Activated CD4-positive, alpha-beta T cell treated with anti-CD3 and anti-CD28 coated beads, Interleukin-2, amount 50 U/mL, for 16 hours (primary cell): Measurements from ENCODE around the gene ROR1.

Source experiments
- DNase-seq: peaks from one replicate; pipeline ENCODE4 v3.0.0-alpha.2; 2020

Gene ROR1

GRCh38 chr1:64162804-64163203 is 389.0 kb downstream of the ROR1 start:
- no peak for DNase-seq

GRCh38 chr1:64163431-64163830 is 389.6 kb downstream of the ROR1 start:
- DNase-seq = no peak

- no peak for DNase-seq
Observed at GRCh38 chr1:64163970-64164369, 390.2 kb downstream of the ROR1 start.

- DNase-seq = no peak
Observed at GRCh38 chr1:64166629-64167028, 392.8 kb downstream of the ROR1 start.

- no peak for DNase-seq
Observed at GRCh38 chr1:64167176-64167575, 393.4 kb downstream of the ROR1 start.

GRCh38 chr1:64171246-64171645 is 397.4 kb downstream of the ROR1 start:
- DNase-seq = no peak

GRCh38 chr1:64171797-64172281 is 398.0 kb downstream of the ROR1 start:
- DNase-seq = peak; percentile 22

GRCh38 chr1:64172458-64172983 is 398.7 kb downstream of the ROR1 start:
- no peak for DNase-seq

- no peak for DNase-seq
Observed at GRCh38 chr1:64173336-64173940, 399.6 kb downstream of the ROR1 start.

- DNase-seq = no peak
Observed at GRCh38 chr1:64175639-64176038, 401.8 kb downstream of the ROR1 start.

- DNase-seq = no peak
Observed at GRCh38 chr1:64176659-64177058, 402.8 kb downstream of the ROR1 start.

- no peak for DNase-seq
Observed at GRCh38 chr1:64179588-64179987, 405.8 kb downstream of the ROR1 start.

GRCh38 chr1:64182207-64182606 is 408.4 kb downstream of the ROR1 start:
- no peak for DNase-seq

- DNase-seq = no peak
Observed at GRCh38 chr1:64183395-64184002, 409.7 kb downstream of the ROR1 start.

GRCh38 chr1:64184003-64184440 is 410.2 kb downstream of the ROR1 start:
- DNase-seq = no peak

GRCh38 chr1:64186138-64186897 is 412.5 kb downstream of the ROR1 start:
- DNase-seq = no peak

GRCh38 chr1:64186898-64187280 is 413.1 kb downstream of the ROR1 start:
- no peak for DNase-seq

GRCh38 chr1:64187646-64188045 is 413.8 kb downstream of the ROR1 start:
- no peak for DNase-seq

- DNase-seq = no peak
Observed at GRCh38 chr1:64192290-64192689, 418.5 kb downstream of the ROR1 start.

- no peak for DNase-seq
Observed at GRCh38 chr1:64194168-64195080, 420.6 kb downstream of the ROR1 start.

GRCh38 chr1:64195081-64195395 is 421.2 kb downstream of the ROR1 start:
- no peak for DNase-seq

- DNase-seq = no peak
Observed at GRCh38 chr1:64196074-64196870, 422.5 kb downstream of the ROR1 start.
